Kidney glomerular epithelial cell (primary cell): ENCODE results near the gene SUN1.
"Not testable (repeated sequence)": the region's sequence is repeated elsewhere in the genome, so short reads cannot be mapped to it uniquely, and the experiment has no call there.

Experiments used
- DNase-seq: peaks from one replicate; lab custom pipeline; 2025; lab: John Stamatoyannopoulos, UW

The SUN1 gene

GRCh38 chr7:919924-920341, 87.7 kb downstream of the SUN1 start:
- DNase-seq, result no peak

GRCh38 chr7:920351-921070, 88.2 kb downstream of the SUN1 start:
- no peak for DNase-seq

- DNase-seq, result no peak
Observed at GRCh38 chr7:921071-921461, 88.8 kb downstream of the SUN1 start.

- DNase-seq, result no peak
Observed at GRCh38 chr7:921581-922333, 89.5 kb downstream of the SUN1 start.

- no peak for DNase-seq
Observed at GRCh38 chr7:922334-923107, 90.2 kb downstream of the SUN1 start.

GRCh38 chr7:923108-924041, 91.1 kb downstream of the SUN1 start:
- peak; percentile 39 for DNase-seq

- not testable (repeated sequence) for DNase-seq
Observed at GRCh38 chr7:924042-924441, 91.8 kb downstream of the SUN1 start.
